Retina (tissue), 1 donor: Measurements from ENCODE around the gene ANKRD27.
"Not testable (repeated sequence)": the region's sequence is repeated elsewhere in the genome, so short reads cannot be mapped to it uniquely, and the experiment has no call there.

Source experiments
- DNase-seq: peaks from one replicate; pipeline ENCODE4 v3.0.0-alpha.2; 2016

Gene ANKRD27

DNA sequence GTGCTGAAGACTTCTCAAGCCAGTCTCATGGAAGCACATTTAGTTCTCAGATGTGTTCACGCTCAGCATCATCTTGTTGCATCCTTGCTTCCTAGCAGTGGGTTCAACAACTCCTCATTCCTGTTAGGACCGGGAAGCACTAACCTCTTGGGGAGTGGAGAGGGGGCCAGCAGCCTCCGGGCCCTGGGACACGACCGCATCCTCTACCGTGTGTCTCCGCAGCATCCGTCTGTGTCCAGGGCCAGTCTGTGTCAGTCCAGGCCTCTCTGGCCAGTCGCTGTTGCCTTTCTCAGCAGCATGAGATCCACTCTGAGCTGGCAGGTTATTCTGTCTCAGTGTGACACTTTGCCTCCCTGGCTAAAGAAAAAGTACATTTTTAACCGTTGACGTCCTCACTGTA, 77.0 kb downstream of the ANKRD27 start:
- no peak for DNase-seq

DNA sequence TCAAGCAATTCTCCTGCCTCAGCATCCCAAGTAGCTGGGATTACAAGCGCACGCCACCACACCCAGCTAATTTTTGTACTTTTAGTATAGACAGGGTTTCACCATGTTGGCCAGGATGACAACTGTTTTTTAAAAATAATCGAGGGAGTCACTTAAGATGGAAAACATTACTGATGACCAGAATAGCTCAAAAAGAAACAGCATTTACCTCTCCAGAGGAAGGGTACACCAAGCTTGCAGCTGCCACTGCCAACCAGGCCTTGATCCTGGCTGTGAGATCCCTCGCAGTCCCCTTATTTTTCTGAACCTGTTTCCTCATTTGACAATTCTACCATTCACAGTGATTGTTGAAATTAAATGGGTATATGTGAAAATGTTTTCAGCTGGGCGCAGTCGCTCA, 79.5 kb downstream of the ANKRD27 start:
- no peak for DNase-seq

- DNase-seq: no peak
These were observed 81.0 kb downstream of the ANKRD27 start for GRCh38 chr19:32594021-32594420.

GRCh38 chr19:32587747-32588504, 87.1 kb downstream of the ANKRD27 start:
- not testable (repeated sequence) for DNase-seq

DNA sequence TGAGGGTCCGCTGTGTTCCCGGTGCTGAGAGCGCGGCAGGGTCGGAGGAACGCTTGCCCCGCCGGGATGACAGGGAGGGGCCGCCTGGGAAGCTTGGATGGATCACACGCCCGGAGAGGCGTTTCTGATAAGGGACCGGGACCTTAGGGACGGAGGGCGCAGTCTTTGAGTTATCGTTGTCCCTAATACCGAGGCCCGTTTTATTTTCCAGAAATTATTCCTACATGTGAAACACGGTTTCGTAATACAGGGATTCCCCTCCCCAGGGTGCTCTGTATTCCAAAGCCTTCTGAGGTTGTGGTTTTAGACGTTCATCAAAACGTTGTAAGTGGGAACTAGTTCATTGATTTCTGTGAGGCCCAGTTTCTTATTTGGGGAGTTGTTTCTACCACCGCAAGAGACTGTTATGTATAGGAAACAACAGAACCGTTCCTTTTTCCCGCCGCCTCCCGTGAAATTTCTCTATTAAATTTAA, 93.2 kb downstream of the ANKRD27 start:
- DNase-seq: no peak

DNA sequence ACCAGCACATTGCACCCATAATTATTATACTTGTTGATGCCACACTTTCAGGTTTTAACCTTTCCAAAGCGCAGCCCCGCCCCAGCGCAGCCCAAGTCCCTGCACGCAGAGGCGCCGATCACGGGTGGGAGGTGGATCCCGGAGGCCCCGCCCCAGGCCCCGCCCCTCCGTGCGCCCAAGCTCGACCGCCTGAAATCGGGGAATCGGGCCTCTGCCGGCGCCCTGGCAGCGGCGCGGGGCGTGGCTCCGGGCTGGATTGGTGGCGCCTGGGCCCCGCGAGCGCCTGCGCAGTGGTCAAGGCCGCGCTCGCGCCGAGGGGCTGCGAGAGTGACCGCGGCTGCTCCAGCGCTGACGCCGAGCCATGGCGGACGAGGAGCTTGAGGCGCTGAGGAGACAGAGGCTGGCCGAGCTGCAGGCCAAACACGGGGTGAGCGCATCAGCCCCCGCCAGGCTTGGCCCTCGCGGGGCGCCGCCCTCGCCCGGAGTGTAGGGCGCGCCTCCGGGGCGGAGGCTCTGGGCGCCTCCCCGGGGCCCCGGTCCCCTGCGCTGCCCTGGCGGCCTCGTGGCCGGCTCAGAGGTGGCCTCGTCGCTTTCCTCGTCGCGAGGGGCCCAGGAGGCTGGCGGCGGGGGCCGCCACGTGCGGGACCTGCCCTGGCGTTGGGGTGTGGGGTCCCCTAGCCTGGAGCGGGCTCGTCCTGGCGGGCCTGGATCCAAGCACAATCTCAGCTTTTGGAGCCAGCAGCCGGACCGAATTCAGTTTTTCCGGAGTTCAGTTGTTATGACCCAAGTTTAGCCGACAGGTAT, 93.9 kb downstream of the ANKRD27 start, which contains the start of gene PDCD5:
Gene PDCD5 (plus strand): TSS at position 290 of the 804 bp plus-strand sequence. CDS start 72 bp downstream, at position 362.
- DNase-seq: peak; percentile 94

- no peak for DNase-seq
These were observed 94.6 kb downstream of the ANKRD27 start for GRCh38 chr19:32580353-32580900.

DNA sequence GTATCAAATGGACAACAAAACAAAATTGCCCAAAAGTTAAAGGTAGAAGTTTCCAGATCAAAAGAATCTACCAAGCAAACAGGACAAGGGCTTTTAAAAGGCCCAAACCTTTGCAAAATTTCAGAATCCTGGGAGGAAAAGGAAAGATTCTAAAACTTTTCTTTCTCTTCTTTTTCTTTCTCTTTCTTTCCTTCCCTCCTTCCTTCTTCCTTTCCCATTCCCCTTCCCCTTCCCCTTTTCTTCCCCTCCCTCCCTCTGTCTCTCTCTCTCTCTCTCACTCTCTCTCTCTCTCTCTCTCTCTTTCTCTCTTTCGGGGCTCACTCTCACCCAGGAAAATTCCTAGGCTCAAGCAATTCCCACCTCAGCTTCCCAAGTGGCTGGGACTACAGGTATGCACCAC, 98.2 kb downstream of the ANKRD27 start:
- no peak for DNase-seq

GRCh38 chr19:32573492-32573794, 101.5 kb downstream of the ANKRD27 start:
- DNase-seq: no peak

DNA sequence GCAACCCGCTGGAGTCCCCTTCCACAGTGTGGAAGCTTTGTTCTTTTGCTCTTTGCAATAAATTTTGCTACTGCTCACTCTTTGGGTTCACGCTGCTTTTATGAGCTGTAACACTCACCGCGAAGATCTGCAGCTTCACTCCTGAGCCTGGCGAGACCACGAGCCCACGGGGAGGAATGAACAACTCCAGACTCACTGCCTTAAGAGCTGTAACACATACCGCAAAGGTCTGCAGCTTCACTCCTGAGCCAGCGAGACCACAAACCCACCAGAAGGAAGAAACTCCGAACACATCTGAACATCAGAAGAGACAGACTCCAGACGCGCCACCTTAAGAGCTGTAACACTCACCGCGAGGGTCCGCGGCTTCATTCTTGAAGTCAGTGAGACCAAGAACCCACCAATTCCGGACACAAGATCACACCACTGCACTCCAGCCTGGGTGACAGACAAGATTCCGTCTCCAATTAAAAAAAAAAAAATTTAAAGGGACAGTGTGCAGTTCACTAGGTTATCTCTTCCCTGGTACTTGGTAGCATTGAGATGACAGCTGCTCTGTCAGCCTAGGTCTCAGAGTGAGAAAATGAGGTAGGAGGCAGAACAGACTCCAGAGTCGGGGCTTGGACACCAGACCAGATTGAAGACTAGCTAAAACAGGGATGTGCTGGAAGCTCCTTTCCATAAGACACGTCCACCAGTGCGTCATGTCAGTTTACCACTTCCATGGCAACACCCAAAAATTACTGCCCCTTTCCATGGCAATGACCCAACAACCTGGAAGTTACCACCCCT, 102.1 kb downstream of the ANKRD27 start:
- not testable (repeated sequence) for DNase-seq

- DNase-seq: not testable (repeated sequence)
These were observed 103.4 kb downstream of the ANKRD27 start for GRCh38 chr19:32571471-32572075.

- peak; percentile 60 for DNase-seq
These were observed 104.7 kb downstream of the ANKRD27 start for GRCh38 chr19:32570081-32570785.

- DNase-seq: no peak
These were observed 107.5 kb downstream of the ANKRD27 start for GRCh38 chr19:32567486-32567885.

GRCh38 chr19:32566246-32566830, 108.6 kb downstream of the ANKRD27 start:
- DNase-seq: no peak

DNA sequence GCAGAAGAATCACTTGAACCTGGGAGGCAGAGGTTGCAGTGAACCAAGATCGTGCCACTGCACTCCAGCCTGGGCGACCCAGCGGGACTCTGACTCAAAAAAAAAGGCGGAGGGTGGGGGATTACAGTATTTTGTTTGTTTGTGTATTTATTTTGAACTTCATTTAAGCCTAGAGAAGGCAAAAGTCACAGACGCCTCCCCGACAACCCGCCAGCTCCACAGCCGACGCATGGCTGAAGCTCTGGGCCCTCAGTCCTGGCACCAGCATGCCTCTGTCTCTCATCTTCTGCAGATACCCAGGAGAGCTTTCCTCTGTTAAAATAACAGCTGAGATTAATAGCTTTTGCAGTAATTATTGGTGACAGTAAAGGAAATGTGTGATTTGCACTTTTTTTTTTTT, 111.2 kb downstream of the ANKRD27 start:
- no peak for DNase-seq

DNA sequence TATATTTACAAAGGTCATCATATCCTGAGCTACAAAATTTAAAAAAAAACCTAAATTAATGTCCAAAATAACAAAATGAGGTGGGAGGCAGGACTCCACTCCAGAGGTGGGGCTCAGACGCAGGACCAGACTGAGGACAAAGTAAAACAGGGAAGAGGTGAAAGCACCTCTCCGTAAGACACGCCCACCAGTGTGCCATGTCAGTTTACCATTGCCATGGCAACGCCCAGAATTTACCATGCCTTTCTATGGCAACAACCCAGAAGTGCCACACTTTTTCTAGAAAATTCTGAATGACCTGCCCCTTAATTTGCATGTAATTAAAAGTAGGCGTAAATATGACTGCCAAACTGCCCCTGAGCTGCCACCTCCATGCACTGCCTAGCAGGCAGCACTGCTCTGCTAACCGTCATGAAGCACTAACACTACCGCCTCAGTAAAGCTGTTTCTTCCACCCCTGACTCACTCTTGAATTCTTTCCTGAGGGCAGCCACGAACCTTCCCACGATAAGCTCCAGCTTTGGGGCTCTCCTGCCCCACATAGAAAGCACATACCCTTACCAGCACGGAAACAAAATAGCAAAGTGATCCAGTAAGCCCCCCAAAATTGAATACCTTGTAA, 116.3 kb downstream of the ANKRD27 start:
- DNase-seq: no peak

GRCh38 chr19:32555786-32556185, 119.2 kb downstream of the ANKRD27 start:
- DNase-seq: no peak

DNA sequence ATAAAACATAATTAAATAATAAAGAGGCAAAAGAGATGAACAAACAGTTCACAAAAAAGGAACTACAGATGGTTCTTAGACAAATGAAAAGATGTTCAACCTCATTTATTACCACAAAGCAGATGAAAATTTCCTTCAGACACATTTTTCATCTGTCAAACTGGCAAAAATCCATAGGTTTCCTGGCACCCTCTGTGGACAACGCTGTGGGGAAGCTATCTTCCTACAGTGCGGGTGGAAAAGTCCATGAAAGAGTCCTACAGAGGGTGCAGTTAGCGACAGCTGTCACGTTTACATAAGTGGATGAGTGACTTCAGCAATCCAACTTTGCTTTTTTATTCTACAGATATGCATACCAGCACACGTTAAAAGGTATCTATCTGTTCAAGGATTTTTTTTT, 124.3 kb downstream of the ANKRD27 start:
- no peak for DNase-seq
